MM.1S (cell line): ENCODE results near the gene ZNF385D.

Source experiments
- CTCF ChIP-seq: fragments of 300-600 bp; sonication (generic); IDR thresholded peaks from 2 replicates; pipeline ENCODE4 v1.5.1; 2016; ENCODE audit warnings: antibody characterized with exemption, low read length, mixed read lengths
- EZH2 ChIP-seq: fragments of 300-600 bp; sonication (generic); optimal IDR thresholded peaks from 2 replicates; pipeline ENCODE3; 2017; ENCODE audit warnings: low read depth, mild to moderate bottlenecking, antibody characterized with exemption, low read length, mixed read lengths
- EZH2phosphoT487 ChIP-seq: fragments of 300-600 bp; sonication (generic); IDR thresholded peaks from 2 replicates; pipeline ENCODE4 v1.6.1; 2018; ENCODE audit warnings: antibody characterized with exemption, low read length

GRCh38 chr3:21599890-21600289, 151.1 kb downstream of the ZNF385D start:
- TF ChIP-seq CTCF (no peak), EZH2 (no peak), EZH2phosphoT487 (no peak)
